ENCODE measurements around the gene UBALD1. TPM values are rescaled to one million over a fixed set of nuclear protein-coding genes. Genes with fewer than 3 reads are reported as not detected.

Gene UBALD1
- polyA plus RNA-seq, 3 donors = 2.2 to 19.2 (median 2.8) TPM

DNA sequence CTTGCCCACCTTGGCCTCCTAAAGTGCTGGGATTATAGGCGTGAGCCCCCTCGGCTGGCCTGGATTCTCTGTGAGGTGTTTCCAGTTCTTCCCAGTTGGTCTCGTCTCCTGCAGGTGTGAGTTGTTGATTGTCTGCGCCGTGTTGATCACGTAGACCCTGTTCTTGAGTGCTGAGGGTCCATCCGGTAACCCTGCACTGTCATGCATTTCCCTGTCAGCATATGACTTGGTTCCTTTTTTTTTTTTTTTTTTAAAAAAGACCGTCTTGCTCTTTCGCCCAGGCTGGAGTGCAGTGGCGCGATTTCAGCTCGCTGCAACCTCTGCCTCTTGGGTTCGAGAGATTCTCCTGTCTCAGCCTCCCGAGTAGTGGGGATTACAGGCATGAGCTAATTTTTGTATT, 27.2 kb upstream of the UBALD1 start:
- Histone ChIP-seq H3K79me2 (ENCODE audit: insufficient read depth, low read length) (peaks cover 99% of the 10 kb centered on the region), H2AFZ (ENCODE audit: insufficient read depth, low read depth, low read length, poor library complexity, severe bottlenecking) (no peak overlapping the region), H3K9me3 (replicated peaks in 1 of 2; ENCODE audit: control insufficient read depth in 1 of 2, insufficient read depth in 1 of 2, low read length in 2 of 2) (no peaks in the 10 kb centered on the region), H3K9ac (ENCODE audit: insufficient read depth, low read length, poor library complexity, severe bottlenecking) (no peak overlapping the region), H3K36me3 (replicated peaks in 1 of 2; ENCODE audit: control insufficient read depth in 1 of 2, insufficient read depth in 2 of 2, low read length in 2 of 2) (peaks cover 22 to 59% of the 10 kb centered on the region in 2 donors), H3K4me3 (replicated peaks in 1 of 3; ENCODE audit: low read depth in 2 of 3, low read length in 3 of 3) (peak overlapping the region in 2 of 3 experiments; percentile 11 to 48), H3K27me3 (ENCODE audit: control insufficient read depth in 2 of 2, insufficient read depth in 2 of 2, low read length in 2 of 2) (no peaks in the 10 kb centered on the region), H3K4me1 (ENCODE audit: control insufficient read depth in 1 of 2, insufficient read depth in 2 of 2, low read length in 2 of 2) (peaks cover 22 to 28% of the 10 kb centered on the region in 2 donors), H4K20me1 (ENCODE audit: insufficient read depth, low read length) (peaks cover 100% of the 10 kb centered on the region), H3K4me2 (replicated peaks; ENCODE audit: extremely low read depth, low read length, poor library complexity, severe bottlenecking) (peak overlapping the region; percentile 63), H3K27ac (ENCODE audit: low read depth in 1 of 2, low read length in 2 of 2) (peak overlapping the region in 1 of 2 donors; percentile 65)
- intact Hi-C loops (cut with micrococcal nuclease) = no loop called here
- Mint-ChIP-seq H3K27me3 (ENCODE audit: low read depth in 3 of 3) (peaks cover 0 to 4% (median 0%) of the 10 kb centered on the region in 3 donors), H3K4me1 (peaks cover 26% of the 10 kb centered on the region), H3K36me3 (peaks cover 28 to 54% of the 10 kb centered on the region in 2 donors), H3K27ac (peak overlapping the region; percentile 75 to 88 (median 85)), H3K4me3 (peak overlapping the region; percentile 46 to 82), H3K9me3 (no peaks in the 10 kb centered on the region)
- DNase-seq = peak in 2 of 3 donors; percentile 21 to 39
- TF ChIP-seq, protein P1, sequence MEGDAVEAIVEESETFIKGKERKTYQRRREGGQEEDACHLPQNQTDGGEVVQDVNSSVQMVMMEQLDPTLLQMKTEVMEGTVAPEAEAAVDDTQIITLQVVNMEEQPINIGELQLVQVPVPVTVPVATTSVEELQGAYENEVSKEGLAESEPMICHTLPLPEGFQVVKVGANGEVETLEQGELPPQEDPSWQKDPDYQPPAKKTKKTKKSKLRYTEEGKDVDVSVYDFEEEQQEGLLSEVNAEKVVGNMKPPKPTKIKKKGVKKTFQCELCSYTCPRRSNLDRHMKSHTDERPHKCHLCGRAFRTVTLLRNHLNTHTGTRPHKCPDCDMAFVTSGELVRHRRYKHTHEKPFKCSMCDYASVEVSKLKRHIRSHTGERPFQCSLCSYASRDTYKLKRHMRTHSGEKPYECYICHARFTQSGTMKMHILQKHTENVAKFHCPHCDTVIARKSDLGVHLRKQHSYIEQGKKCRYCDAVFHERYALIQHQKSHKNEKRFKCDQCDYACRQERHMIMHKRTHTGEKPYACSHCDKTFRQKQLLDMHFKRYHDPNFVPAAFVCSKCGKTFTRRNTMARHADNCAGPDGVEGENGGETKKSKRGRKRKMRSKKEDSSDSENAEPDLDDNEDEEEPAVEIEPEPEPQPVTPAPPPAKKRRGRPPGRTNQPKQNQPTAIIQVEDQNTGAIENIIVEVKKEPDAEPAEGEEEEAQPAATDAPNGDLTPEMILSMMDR (IDR thresholded peaks at IDR 0.05) = no peak
- 29% methylated on average over 4 of the region's 14 CpGs for WGBS (ENCODE audit: insufficient coverage)

DNA sequence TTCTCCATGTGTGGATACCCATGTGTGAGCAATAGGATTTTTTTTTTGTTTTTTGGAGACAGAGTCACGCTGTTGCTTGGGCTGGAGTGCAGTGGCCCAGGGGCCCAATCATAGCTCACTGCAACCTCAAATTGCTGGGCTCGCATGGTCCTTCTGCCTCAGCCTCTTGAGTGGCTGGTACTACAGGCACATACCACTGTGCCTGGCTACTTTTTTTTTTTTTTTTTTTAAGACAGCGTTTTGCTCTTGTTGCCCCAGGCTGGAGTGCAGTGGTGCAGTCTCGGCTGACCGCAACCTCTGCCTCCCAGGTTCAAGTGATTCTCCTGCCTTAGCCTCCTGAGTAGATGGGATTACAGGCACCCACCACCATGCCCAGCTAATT, 26.6 kb upstream of the UBALD1 start:
- Histone ChIP-seq H3K79me2 (ENCODE audit: insufficient read depth, low read length) (peaks cover 99% of the 10 kb centered on the region), H3K36me3 (replicated peaks in 1 of 2; ENCODE audit: control insufficient read depth in 1 of 2, insufficient read depth in 2 of 2, low read length in 2 of 2) (peaks cover 18 to 58% of the 10 kb centered on the region in 2 donors), H3K9ac (ENCODE audit: insufficient read depth, low read length, poor library complexity, severe bottlenecking) (no peak overlapping the region), H3K27ac (ENCODE audit: low read depth in 1 of 2, low read length in 2 of 2) (peak overlapping the region; percentile 36 to 65), H4K20me1 (ENCODE audit: insufficient read depth, low read length) (peaks cover 100% of the 10 kb centered on the region), H2AFZ (ENCODE audit: insufficient read depth, low read depth, low read length, poor library complexity, severe bottlenecking) (no peak overlapping the region), H3K27me3 (ENCODE audit: control insufficient read depth in 2 of 2, insufficient read depth in 2 of 2, low read length in 2 of 2) (no peaks in the 10 kb centered on the region), H3K4me3 (replicated peaks in 1 of 3; ENCODE audit: low read depth in 2 of 3, low read length in 3 of 3) (no peak overlapping the region), H3K4me2 (replicated peaks; ENCODE audit: extremely low read depth, low read length, poor library complexity, severe bottlenecking) (peak overlapping the region; percentile 11), H3K4me1 (ENCODE audit: control insufficient read depth in 1 of 2, insufficient read depth in 2 of 2, low read length in 2 of 2) (peaks cover 22 to 28% of the 10 kb centered on the region in 2 donors), H3K9me3 (replicated peaks in 1 of 2; ENCODE audit: control insufficient read depth in 1 of 2, insufficient read depth in 1 of 2, low read length in 2 of 2) (no peaks in the 10 kb centered on the region)
- Mint-ChIP-seq H3K27ac (peak overlapping the region in 6 of 7 donors; percentile 61 to 86 (median 80)), H3K4me3 (no peak overlapping the region), H3K27me3 (ENCODE audit: low read depth in 3 of 3) (peaks cover 0 to 4% (median 0%) of the 10 kb centered on the region in 3 donors), H3K36me3 (peaks cover 32 to 54% of the 10 kb centered on the region in 2 donors), H3K9me3 (no peaks in the 10 kb centered on the region), H3K4me1 (peaks cover 31% of the 10 kb centered on the region)
- DNase-seq = no peak
- intact Hi-C loops (cut with micrococcal nuclease) = no loop called here
- WGBS (ENCODE audit: insufficient coverage) = 92% methylated on average over 2 of the region's 5 CpGs
- TF ChIP-seq, protein P1 (IDR thresholded peaks at IDR 0.05) = no peak

Data from CD14-positive monocyte (primary cell).